Measurements from ENCODE around the gene SLC38A8. TPM values are rescaled to one million over a fixed set of nuclear protein-coding genes. Genes with fewer than 3 reads are reported as not detected.

The SLC38A8 gene
- total RNA-seq, 1 donor from 2014 or later: not detected

Other genes with a start within 250 kb of the SLC38A8 start
- gene HSBP1, start 234.8 kb downstream of the SLC38A8 start, total RNA-seq: 16.1 and 25.5 TPM in 2 replicates
- 3.1 and 3.5 TPM in 2 replicates for gene MLYCD, start 143.7 kb downstream of the SLC38A8 start, total RNA-seq
- gene OSGIN1, start 89.6 kb downstream of the SLC38A8 start, total RNA-seq: 4.3 and 7.7 TPM in 2 replicates
- gene NECAB2, start 74.6 kb downstream of the SLC38A8 start, total RNA-seq: 0.16 TPM in 1 of 2 replicates, not detected in the other
- gene MBTPS1, start 74.1 kb upstream of the SLC38A8 start, total RNA-seq: 42.1 and 53.5 TPM in 2 replicates
- gene HSDL1, start 102.4 kb upstream of the SLC38A8 start, total RNA-seq: 31.8 and 35.0 TPM in 2 replicates
- gene DNAAF1, start 102.5 kb upstream of the SLC38A8 start, total RNA-seq: not detected in 2 replicates
- gene TAF1C, start 144.3 kb upstream of the SLC38A8 start, total RNA-seq: 17.5 and 23.6 TPM in 2 replicates
- not detected in 2 replicates for gene ADAD2, start 148.4 kb upstream of the SLC38A8 start, total RNA-seq
- 0.05 TPM in 2 replicates for gene KCNG4, start 197.2 kb upstream of the SLC38A8 start, total RNA-seq

All from myocyte (in vitro differentiated cells).